Measurements from ENCODE around the gene IFI30. TPM values are rescaled to one million over a fixed set of nuclear protein-coding genes. Genes with fewer than 3 reads are reported as not detected.
"Not testable (repeated sequence)": the region's sequence is repeated elsewhere in the genome, so short reads cannot be mapped to it uniquely, and the experiment has no call there.

IFI30 gene
- total RNA-seq, 1 donor from 2014 or later, result 17.6 TPM

GRCh38 chr19:18208098-18208951, 34.7 kb downstream of the IFI30 start:
- Histone ChIP-seq H3K27me3 (ENCODE audit: control insufficient read depth, insufficient read depth, low read length) (no peaks in the 10 kb centered on the region), H3K36me3 (ENCODE audit: control insufficient read depth, insufficient read depth, low read length) (no peaks in the 10 kb centered on the region), H3K4me3 (ENCODE audit: low read depth, low read length) (no peak overlapping the region)
- FAIRE-seq (no peak), DNase-seq (ENCODE audit: low read depth) (no peak)
- TF ChIP-seq CTCF (IDR thresholded peaks at IDR 0.05; ENCODE audit: insufficient read depth, low read length, severe bottlenecking), result peak; percentile 54

- FAIRE-seq; H3K27me3 ChIP-seq (ENCODE audit: control insufficient read depth, insufficient read depth, low read length); H3K36me3 ChIP-seq (ENCODE audit: control insufficient read depth, insufficient read depth, low read length); H3K4me3 ChIP-seq (ENCODE audit: low read depth, low read length); DNase-seq (ENCODE audit: low read depth): not testable (repeated sequence)
Measured at GRCh38 chr19:18209912-18210311, 36.3 kb downstream of the IFI30 start.

GRCh38 chr19:18211683-18212082, 38.1 kb downstream of the IFI30 start:
- TF ChIP-seq CTCF (IDR thresholded peaks at IDR 0.05; ENCODE audit: insufficient read depth, low read length, severe bottlenecking), result no peak
- FAIRE-seq (no peak), DNase-seq (ENCODE audit: low read depth) (no peak)
- Histone ChIP-seq H3K27me3 (ENCODE audit: control insufficient read depth, insufficient read depth, low read length) (no peaks in the 10 kb centered on the region), H3K36me3 (ENCODE audit: control insufficient read depth, insufficient read depth, low read length) (no peaks in the 10 kb centered on the region), H3K4me3 (ENCODE audit: low read depth, low read length) (no peak overlapping the region)

- Histone ChIP-seq H3K4me3 (ENCODE audit: low read depth, low read length) (no peak overlapping the region), H3K36me3 (ENCODE audit: control insufficient read depth, insufficient read depth, low read length) (no peaks in the 10 kb centered on the region), H3K27me3 (ENCODE audit: control insufficient read depth, insufficient read depth, low read length) (peaks cover 3% of the 10 kb centered on the region)
- FAIRE-seq, result no peak
- TF ChIP-seq CTCF (IDR thresholded peaks at IDR 0.05; ENCODE audit: insufficient read depth, low read length, severe bottlenecking), result no peak
- DNase-seq (ENCODE audit: low read depth), result peak; percentile 65
Measured at GRCh38 chr19:18214779-18215433, 41.3 kb downstream of the IFI30 start.

GRCh38 chr19:18216789-18217188, 43.2 kb downstream of the IFI30 start:
- no peak for FAIRE-seq

More at GRCh38 chr19:18216789-18217188, 43.2 kb downstream of the IFI30 start:
- H3K4me3 ChIP-seq (ENCODE audit: low read depth, low read length), result no peak overlapping the region
- peaks cover 3% of the 10 kb centered on the region for H3K27me3 ChIP-seq (ENCODE audit: control insufficient read depth, insufficient read depth, low read length)
- no peak for DNase-seq (ENCODE audit: low read depth)
- no peaks in the 10 kb centered on the region for H3K36me3 ChIP-seq (ENCODE audit: control insufficient read depth, insufficient read depth, low read length)
- no peak for TF ChIP-seq CTCF (IDR thresholded peaks at IDR 0.05; ENCODE audit: insufficient read depth, low read length, severe bottlenecking)

Data from bronchial epithelial cell (primary cell).